Muscle of leg (tissue), 16 donors: ENCODE data around the gene ANXA2. TPM values are rescaled to one million over a fixed set of nuclear protein-coding genes. Genes with fewer than 3 reads are reported as not detected.
A peak's percentile ranks its signal among the peaks of the same experiment; 100 is the strongest.

ENCODE experiments used
- DNase-seq: peaks from one replicate; pipeline ENCODE4 v3.0.0; 2013
- H3K27ac ChIP-seq: one replicate; pipeline ENCODE4 v1.5.1; 2013; ENCODE audit warnings: mild to moderate bottlenecking, low read length, control low read depth
- H3K27me3 ChIP-seq: one replicate; pipeline ENCODE4 v1.6.1; 2013; ENCODE audit warnings: low read length; ENCODE audit not compliant: control insufficient read depth, insufficient read depth
- H3K36me3 ChIP-seq: one replicate; pipeline ENCODE4 v1.6.1; 2013; ENCODE audit warnings: low read length; ENCODE audit not compliant: control insufficient read depth, insufficient read depth
- H3K4me1 ChIP-seq: one replicate; pipeline ENCODE4 v1.6.1; 2013; ENCODE audit warnings: low read length; ENCODE audit not compliant: control insufficient read depth, insufficient read depth
- H3K4me3 ChIP-seq: one replicate; pipeline ENCODE4 v1.5.1; 2013; ENCODE audit warnings: low read length, control low read depth
- H3K9me3 ChIP-seq: replicated peaks from 2 replicates; pipeline ENCODE4 v1.6.1; 2013; ENCODE audit warnings: low read depth, low read length; ENCODE audit not compliant: control insufficient read depth
- WGBS: methylation state at CpG from one replicate; pipeline ENCODE4 v1.1.5; 2013; ENCODE audit warnings: missing lambda C conversion rate; ENCODE audit not compliant: insufficient coverage; 5-methylcytosine and 5-hydroxymethylcytosine counted together
- long read RNA-seq, 11 donors: transcript quantifications; one replicate each; lab custom pipeline, GENCODE V29; 2026
- polyA plus RNA-seq, 8 donors: library from polyadenylated mRNA; unstranded; fragments of 120-200 nt; gene quantifications; one replicate each; pipeline versions ENCODE4 v1.2.1 to v1.2.3, GENCODE V29; 2013; ENCODE audit warnings: inconsistent platforms in 1 of 8, low replicate concordance in 1 of 8; ENCODE audit not compliant: insufficient read length in 8 of 8, insufficient read depth in 1 of 8
- total RNA-seq: library from RNA; stranded (reverse); fragments of 120-200 nt; gene quantifications from one replicate; pipeline ENCODE4 v1.2.4, GENCODE V29; 2013

Gene ANXA2
- total RNA-seq, result 557 TPM
- 100 to 1,000 TPM; 410 to 789 (median 464) TPM for polyA plus RNA-seq
- long read RNA-seq, donor 1, transcript ANXA2-203 (14 exons, 1,444 nt), result minor isoform, 5 of 157 reads
- long read RNA-seq, donor 1, transcript ANXA2-204 (13 exons, 1,435 nt), result major isoform, 86 of 157 reads
- long read RNA-seq, donor 1, partial matches to known transcripts, result 57 of 157 reads
- long read RNA-seq, donor 1, other reads (novel, unspliced or antisense), result 5 of 157 reads
- long read RNA-seq, donor 2, transcript ANXA2-204 (13 exons, 1,435 nt), result major isoform, 38 of 67 reads
- long read RNA-seq, donor 2, partial matches to known transcripts, result 23 of 67 reads
- long read RNA-seq, donor 2, other reads (novel, unspliced or antisense), result 5 of 67 reads
- long read RNA-seq, donor 3, transcript ANXA2-204 (13 exons, 1,435 nt), result major isoform, 157 of 301 reads
- long read RNA-seq, donor 3, transcript ANXA2-203 (14 exons, 1,444 nt), result minor isoform, 20 of 301 reads
- long read RNA-seq, donor 3, partial matches to known transcripts, result 97 of 301 reads
- long read RNA-seq, donor 3, other reads (novel, unspliced or antisense), result 21 of 301 reads
- long read RNA-seq, donor 4, transcript ANXA2-203 (14 exons, 1,444 nt), result minor isoform, 20 of 270 reads
- long read RNA-seq, donor 4, transcript ANXA2-204 (13 exons, 1,435 nt), result major isoform, 103 of 270 reads
- long read RNA-seq, donor 4, partial matches to known transcripts, result 130 of 270 reads
- long read RNA-seq, donor 4, other reads (novel, unspliced or antisense), result 9 of 270 reads
- long read RNA-seq, donor 5, transcript ANXA2-204 (13 exons, 1,435 nt), result major isoform, 486 of 1,039 reads
- long read RNA-seq, donor 5, transcript ANXA2-203 (14 exons, 1,444 nt), result minor isoform, 20 of 1,039 reads
- long read RNA-seq, donor 5, partial matches to known transcripts, result 455 of 1,039 reads
- long read RNA-seq, donor 5, other reads (novel, unspliced or antisense), result 66 of 1,039 reads
- long read RNA-seq, donor 6, transcript ANXA2-222 (7 exons, 1,076 nt), result minor isoform, 7 of 675 reads
- long read RNA-seq, donor 6, transcript ANXA2-203 (14 exons, 1,444 nt), result minor isoform, 20 of 675 reads
- long read RNA-seq, donor 6, transcript ANXA2-204 (13 exons, 1,435 nt), result major isoform, 339 of 675 reads
- long read RNA-seq, donor 6, partial matches to known transcripts, result 269 of 675 reads
- long read RNA-seq, donor 6, other reads (novel, unspliced or antisense), result 34 of 675 reads
- long read RNA-seq, donor 7, transcript ANXA2-204 (13 exons, 1,435 nt), result major isoform, 267 of 607 reads
- long read RNA-seq, donor 7, transcript ANXA2-222 (7 exons, 1,076 nt), result minor isoform, 5 of 607 reads
- long read RNA-seq, donor 7, transcript ANXA2-203 (14 exons, 1,444 nt), result minor isoform, 19 of 607 reads
- long read RNA-seq, donor 7, partial matches to known transcripts, result 286 of 607 reads
- long read RNA-seq, donor 7, other reads (novel, unspliced or antisense), result 26 of 607 reads
- long read RNA-seq, donor 8, transcript ANXA2-203 (14 exons, 1,444 nt), result minor isoform, 14 of 429 reads
- long read RNA-seq, donor 8, transcript ANXA2-222 (7 exons, 1,076 nt), result minor isoform, 6 of 429 reads
- long read RNA-seq, donor 8, transcript ANXA2-204 (13 exons, 1,435 nt), result major isoform, 212 of 429 reads
- long read RNA-seq, donor 8, partial matches to known transcripts, result 179 of 429 reads
- long read RNA-seq, donor 8, other reads (novel, unspliced or antisense), result 14 of 429 reads
- long read RNA-seq, donor 9, transcript ANXA2-204 (13 exons, 1,435 nt), result major isoform, 138 of 278 reads
- long read RNA-seq, donor 9, partial matches to known transcripts, result 124 of 278 reads
- long read RNA-seq, donor 9, other reads (novel, unspliced or antisense), result 5 of 278 reads
- long read RNA-seq, donor 10, transcript ANXA2-204 (13 exons, 1,435 nt), result major isoform, 234 of 611 reads
- long read RNA-seq, donor 10, transcript ANXA2-203 (14 exons, 1,444 nt), result minor isoform, 11 of 611 reads
- long read RNA-seq, donor 10, partial matches to known transcripts, result 326 of 611 reads
- long read RNA-seq, donor 10, other reads (novel, unspliced or antisense), result 33 of 611 reads
- long read RNA-seq, donor 11, transcript ANXA2-204 (13 exons, 1,435 nt), result major isoform, 164 of 331 reads
- long read RNA-seq, donor 11, transcript ANXA2-222 (7 exons, 1,076 nt), result minor isoform, 6 of 331 reads
- long read RNA-seq, donor 11, transcript ANXA2-203 (14 exons, 1,444 nt), result minor isoform, 9 of 331 reads
- long read RNA-seq, donor 11, partial matches to known transcripts, result 139 of 331 reads
- long read RNA-seq, donor 11, other reads (novel, unspliced or antisense), result 11 of 331 reads

GRCh38 chr15:60397772-60398445 is at the start of gene ANXA2:
TSS of gene ANXA2 (minus strand) at chr15:60397986. CDS start at chr15:60386075, 11,911 bp downstream.
- peak; percentile 93 for DNase-seq
- Histone ChIP-seq H3K4me3 (peak within 1 kb of the TSS; percentile 88), H3K36me3 (peaks cover 27% of the 10 kb centered on the region), H3K9me3 (no peaks in the 10 kb centered on the region), H3K4me1 (peaks cover 49% of the 10 kb centered on the region), H3K27me3 (no peaks in the 10 kb centered on the region), H3K27ac (peak within 1 kb of the TSS; percentile 98)
- 0% methylated on average over 30 of the region's 53 CpGs for WGBS

- Histone ChIP-seq H3K9me3 (no peaks in the 10 kb centered on the region), H3K27me3 (no peaks in the 10 kb centered on the region), H3K27ac (no peak overlapping the region), H3K4me3 (no peak overlapping the region), H3K36me3 (peaks cover 12% of the 10 kb centered on the region), H3K4me1 (no peaks in the 10 kb centered on the region)
- DNase-seq, result peak; percentile 45
- no CpG with 5 or more reads among the region's 6 CpGs for WGBS
Measured at GRCh38 chr15:60444289-60444912, 46.6 kb upstream of the ANXA2 start.

GRCh38 chr15:60442763-60443162 is 45.0 kb upstream of the ANXA2 start:
- Histone ChIP-seq H3K4me1 (no peaks in the 10 kb centered on the region), H3K27me3 (no peaks in the 10 kb centered on the region), H3K27ac (no peak overlapping the region), H3K9me3 (no peaks in the 10 kb centered on the region), H3K4me3 (no peak overlapping the region), H3K36me3 (peaks cover 7% of the 10 kb centered on the region)
- DNase-seq, result no peak
- no CpG with 5 or more reads among the region's 3 CpGs for WGBS

- no peaks in the 10 kb centered on the region for H3K4me1 ChIP-seq
- H3K27ac ChIP-seq, result no peak overlapping the region
- no peak overlapping the region for H3K4me3 ChIP-seq
- no CpG with 5 or more reads among the region's 2 CpGs for WGBS
- peaks cover 7% of the 10 kb centered on the region for H3K36me3 ChIP-seq
- H3K9me3 ChIP-seq, result no peaks in the 10 kb centered on the region
- H3K27me3 ChIP-seq, result no peaks in the 10 kb centered on the region
- DNase-seq, result no peak
Measured at GRCh38 chr15:60442031-60442650, 44.4 kb upstream of the ANXA2 start.

- Histone ChIP-seq H3K36me3 (peaks cover 4% of the 10 kb centered on the region), H3K4me3 (no peak overlapping the region), H3K27me3 (no peaks in the 10 kb centered on the region), H3K4me1 (no peaks in the 10 kb centered on the region), H3K27ac (no peak overlapping the region), H3K9me3 (no peaks in the 10 kb centered on the region)
- WGBS, result no CpG with 5 or more reads among the region's 1 CpG
- DNase-seq, result no peak
Measured at GRCh38 chr15:60441331-60441730, 43.5 kb upstream of the ANXA2 start.

GRCh38 chr15:60438646-60439045 is 40.9 kb upstream of the ANXA2 start:
- H3K4me1 ChIP-seq, result no peaks in the 10 kb centered on the region
- H3K27ac ChIP-seq, result no peak overlapping the region
- DNase-seq, result no peak
- WGBS, result no CpG with 5 or more reads among the region's 1 CpG
- H3K9me3 ChIP-seq, result no peaks in the 10 kb centered on the region
- peaks cover 13% of the 10 kb centered on the region for H3K36me3 ChIP-seq
- no peaks in the 10 kb centered on the region for H3K27me3 ChIP-seq
- no peak overlapping the region for H3K4me3 ChIP-seq

GRCh38 chr15:60428935-60429334 is 31.1 kb upstream of the ANXA2 start:
- Histone ChIP-seq H3K4me1 (no peaks in the 10 kb centered on the region), H3K27ac (no peak overlapping the region), H3K36me3 (peaks cover 17% of the 10 kb centered on the region), H3K27me3 (no peaks in the 10 kb centered on the region), H3K4me3 (no peak overlapping the region), H3K9me3 (no peaks in the 10 kb centered on the region)
- no CpG with 5 or more reads among the region's 1 CpG for WGBS
- no peak for DNase-seq
